Measurements from ENCODE around the gene ZNF544.

- TF ChIP-seq CTCF (IDR thresholded peaks at IDR 0.05) (no peak), POLR2A (IDR thresholded peaks at IDR 0.05) (no peak)
Observed at GRCh38 chr19:58294743-58295374, 66.1 kb downstream of the ZNF544 start.
